Fibroblast of villous mesenchyme (primary cell): Measurements from ENCODE around the gene ADAM15. TPM values are rescaled to one million over a fixed set of nuclear protein-coding genes. Genes with fewer than 3 reads are reported as not detected.

Source experiments
- DNase-seq: peaks from one replicate; pipeline ENCODE4 v3.0.0-alpha.2; 2010; ENCODE audit warnings: low read depth
- H3K4me3 ChIP-seq: 2 replicates; pipeline ENCODE4 v1.5.1; 2011; ENCODE audit warnings: low read depth, mild to moderate bottlenecking, low read length
- total RNA-seq: library from RNA; depleted of rRNA; stranded (reverse); fragments of >200 nt; gene quantifications from 2 replicates; pipeline ENCODE4 v1.2.3, GENCODE V29; 2012
- TF ChIP-seq, protein P1 (sequence below): IDR thresholded peaks from 2 replicates; pipeline ENCODE4 v1.5.1; 2012; ENCODE audit warnings: low read depth, mild to moderate bottlenecking, low read length; ENCODE audit not compliant: insufficient read depth

The ADAM15 gene
- total RNA-seq, 1 donor: 49.2 TPM

DNA sequence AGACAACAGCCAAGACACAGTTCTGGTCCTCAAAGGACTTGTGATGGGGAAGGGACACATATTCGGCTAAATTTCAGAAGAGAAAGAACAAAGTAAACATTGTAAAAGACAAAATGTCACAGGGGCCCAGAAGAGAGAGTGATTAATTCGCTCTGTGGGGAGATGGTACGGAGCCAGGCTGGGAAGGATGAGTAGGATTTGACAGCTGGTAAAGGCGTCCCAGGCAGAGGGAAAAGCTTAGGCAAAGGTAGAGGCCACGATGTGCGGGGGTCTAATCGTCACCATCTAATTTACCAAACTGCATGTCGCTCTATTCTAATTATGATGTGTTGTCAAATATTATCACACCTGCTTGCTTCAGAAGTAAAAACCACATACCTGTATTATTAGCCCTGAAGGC lies 59.3 kb downstream of the ADAM15 start:
- H3K4me3 ChIP-seq: no peak overlapping the region
- TF ChIP-seq, protein P1, sequence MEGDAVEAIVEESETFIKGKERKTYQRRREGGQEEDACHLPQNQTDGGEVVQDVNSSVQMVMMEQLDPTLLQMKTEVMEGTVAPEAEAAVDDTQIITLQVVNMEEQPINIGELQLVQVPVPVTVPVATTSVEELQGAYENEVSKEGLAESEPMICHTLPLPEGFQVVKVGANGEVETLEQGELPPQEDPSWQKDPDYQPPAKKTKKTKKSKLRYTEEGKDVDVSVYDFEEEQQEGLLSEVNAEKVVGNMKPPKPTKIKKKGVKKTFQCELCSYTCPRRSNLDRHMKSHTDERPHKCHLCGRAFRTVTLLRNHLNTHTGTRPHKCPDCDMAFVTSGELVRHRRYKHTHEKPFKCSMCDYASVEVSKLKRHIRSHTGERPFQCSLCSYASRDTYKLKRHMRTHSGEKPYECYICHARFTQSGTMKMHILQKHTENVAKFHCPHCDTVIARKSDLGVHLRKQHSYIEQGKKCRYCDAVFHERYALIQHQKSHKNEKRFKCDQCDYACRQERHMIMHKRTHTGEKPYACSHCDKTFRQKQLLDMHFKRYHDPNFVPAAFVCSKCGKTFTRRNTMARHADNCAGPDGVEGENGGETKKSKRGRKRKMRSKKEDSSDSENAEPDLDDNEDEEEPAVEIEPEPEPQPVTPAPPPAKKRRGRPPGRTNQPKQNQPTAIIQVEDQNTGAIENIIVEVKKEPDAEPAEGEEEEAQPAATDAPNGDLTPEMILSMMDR: no peak
- DNase-seq: no peak

- DNase-seq: no peak
- TF ChIP-seq, protein P1: no peak
- no peak overlapping the region for H3K4me3 ChIP-seq
These were observed 59.7 kb downstream of the ADAM15 start for GRCh38 chr1:155110826-155111225.

Other genes with a start within 250 kb of the ADAM15 start
- gene KCNN3, start 181.0 kb upstream of the ADAM15 start, total RNA-seq: not detected in 2 replicates
- 6.4 and 8.2 TPM in 2 replicates for gene PMVK, start 114.6 kb upstream of the ADAM15 start, total RNA-seq
- 52.2 and 54.1 TPM in 2 replicates for gene PBXIP1, start 95.2 kb upstream of the ADAM15 start, total RNA-seq
- gene PYGO2, start 89.5 kb upstream of the ADAM15 start, total RNA-seq: 26.7 and 28.9 TPM in 2 replicates
- 255 and 330 TPM in 2 replicates for gene SHC1, start 80.6 kb upstream of the ADAM15 start, total RNA-seq
- gene CKS1B, start 76.6 kb upstream of the ADAM15 start, total RNA-seq: 57.7 and 68.2 TPM in 2 replicates
- gene FLAD1, start 68.0 kb upstream of the ADAM15 start, total RNA-seq: 22.9 and 24.2 TPM in 2 replicates
- gene LENEP, start 57.7 kb upstream of the ADAM15 start, total RNA-seq: 0.32 and 0.43 TPM in 2 replicates
- gene ZBTB7B, start 48.5 kb upstream of the ADAM15 start, total RNA-seq: 15.5 and 15.8 TPM in 2 replicates
- gene DCST2, start 17.5 kb upstream of the ADAM15 start, total RNA-seq: not detected in 2 replicates
- gene DCST1, start 17.5 kb upstream of the ADAM15 start, total RNA-seq: not detected in 2 replicates
- 2.6 and 3.9 TPM in 2 replicates for gene EFNA4, start 12.4 kb downstream of the ADAM15 start, total RNA-seq
- gene EFNA3, start 27.5 kb downstream of the ADAM15 start, total RNA-seq: 0.32 and 0.43 TPM in 2 replicates
- not detected in 2 replicates for gene EFNA1, start 76.6 kb downstream of the ADAM15 start, total RNA-seq
- gene SLC50A1, start 84.5 kb downstream of the ADAM15 start, total RNA-seq: 52.5 and 58.7 TPM in 2 replicates
- gene DPM3, start 89.2 kb downstream of the ADAM15 start, total RNA-seq: 23.7 and 47.0 TPM in 2 replicates
- 65.6 and 95.3 TPM in 2 replicates for gene KRTCAP2, start 122.0 kb downstream of the ADAM15 start, total RNA-seq
- gene TRIM46, start 122.5 kb downstream of the ADAM15 start, total RNA-seq: 6.5 and 7.7 TPM in 2 replicates
- gene THBS3, start 156.6 kb downstream of the ADAM15 start, total RNA-seq: 32.8 and 35.8 TPM in 2 replicates
- gene MTX1, start 157.4 kb downstream of the ADAM15 start, total RNA-seq: 38.0 and 45.1 TPM in 2 replicates
- gene ENTREP3, start 204.2 kb downstream of the ADAM15 start, total RNA-seq: 7.7 and 7.8 TPM in 2 replicates
- 33.7 and 35.8 TPM in 2 replicates for gene SCAMP3, start 211.0 kb downstream of the ADAM15 start, total RNA-seq
- gene CLK2, start 222.2 kb downstream of the ADAM15 start, total RNA-seq: 19.3 and 21.6 TPM in 2 replicates
- gene HCN3, start 226.1 kb downstream of the ADAM15 start, total RNA-seq: 0.86 and 1.6 TPM in 2 replicates